Skin epidermis (tissue), 12 donors: Measurements from ENCODE around the gene GSTCD.

Experiments
- H3K27ac ChIP-seq, 21 experiments: fragments of 200-600 bp; sonication (generic) in 11 of 21; one replicate each; pipeline ENCODE4 v1.5.0; 2020; ENCODE audit warnings: mild to moderate bottlenecking in 3 of 21, inconsistent platforms in 2 of 21, moderate library complexity in 2 of 21
- H3K4me3 ChIP-seq, 7 experiments: fragments of 200-600 bp; sonication (generic) in 2 of 7; one replicate each; pipeline ENCODE4 v1.5.0; 2020; ENCODE audit warnings: inconsistent platforms in 2 of 7, mild to moderate bottlenecking in 2 of 7, moderate library complexity in 1 of 7

The GSTCD gene

DNA sequence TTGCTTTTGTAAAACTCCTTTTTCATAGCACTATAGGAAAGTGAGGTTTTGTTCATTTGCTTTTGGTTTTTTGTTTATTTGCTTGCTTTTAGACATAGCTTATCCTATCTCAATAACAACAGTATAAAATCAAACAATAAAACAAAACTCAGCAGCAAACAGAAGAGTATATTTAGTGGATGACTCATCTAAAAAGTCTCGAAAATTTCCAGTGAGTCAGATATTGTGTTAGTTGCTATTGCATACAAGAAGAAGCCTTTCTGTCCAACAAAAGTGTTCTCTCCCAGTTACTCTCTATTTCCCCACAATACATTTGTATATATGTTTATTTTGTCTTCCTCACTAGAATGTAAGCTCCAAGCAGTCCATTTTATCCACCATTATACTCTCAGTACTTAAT is 150.6 kb downstream of the GSTCD start:
- Histone ChIP-seq H3K27ac (no peak overlapping the region), H3K4me3 (no peak overlapping the region)

DNA sequence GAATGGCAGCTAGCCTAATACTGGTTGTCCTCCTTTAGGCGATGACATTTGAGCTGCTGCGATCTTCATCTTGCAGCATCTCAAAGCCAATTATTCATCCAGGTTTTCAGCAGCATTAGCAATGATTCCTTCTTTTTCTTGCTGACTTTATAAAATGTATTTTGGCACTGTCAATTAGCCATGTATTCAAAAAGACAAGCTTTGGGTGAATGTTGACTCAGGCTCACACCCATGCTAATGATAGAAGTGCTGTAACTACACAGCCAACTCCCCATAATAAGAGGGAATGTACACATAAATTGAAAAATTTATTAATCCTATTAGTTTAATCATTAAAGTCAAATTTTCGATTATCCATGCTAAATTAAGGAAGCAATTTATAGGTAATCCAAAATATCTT is 162.4 kb downstream of the GSTCD start:
- H3K4me3 ChIP-seq = no peak overlapping the region
- no peak overlapping the region for H3K27ac ChIP-seq

DNA sequence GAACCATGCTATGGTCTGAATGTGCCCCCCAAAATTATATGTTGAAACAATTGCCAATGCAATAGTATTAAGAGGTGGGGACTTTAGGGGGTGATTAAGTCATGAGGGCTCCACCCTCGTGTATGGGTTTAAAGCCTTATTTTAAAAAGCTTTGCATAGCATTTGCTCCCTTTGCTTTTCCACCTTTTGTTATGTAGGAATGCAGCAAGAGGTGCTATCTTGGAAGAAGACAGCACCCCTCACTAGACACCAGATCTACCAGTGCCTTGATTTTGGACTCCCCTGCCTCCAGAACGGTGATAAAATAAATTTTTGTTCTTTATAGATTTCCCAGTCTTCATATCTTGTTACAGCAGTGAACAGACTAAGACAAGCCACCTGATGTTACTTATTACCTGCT is 163.4 kb downstream of the GSTCD start:
- H3K27ac ChIP-seq = no peak overlapping the region
- H3K4me3 ChIP-seq = no peak overlapping the region

DNA sequence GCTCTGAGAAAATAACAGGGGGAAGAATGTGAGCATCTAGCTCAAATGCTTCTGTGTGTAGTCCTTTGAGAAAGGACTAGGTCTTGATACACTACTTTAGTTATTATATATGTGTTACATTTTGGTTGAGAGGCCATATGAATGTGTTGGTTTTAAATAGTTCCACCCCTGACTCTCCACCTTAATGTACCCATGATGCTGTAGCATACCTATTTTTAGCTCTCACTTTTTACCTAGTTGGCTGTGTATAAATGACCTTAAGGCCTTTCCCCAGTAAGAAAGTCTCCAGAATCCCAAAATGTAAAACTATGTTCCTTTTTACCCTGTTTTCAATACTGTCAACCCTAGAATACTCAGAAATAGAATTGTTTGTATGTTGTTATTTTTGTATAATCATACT is 166.6 kb downstream of the GSTCD start:
- no peak overlapping the region for H3K4me3 ChIP-seq

DNA sequence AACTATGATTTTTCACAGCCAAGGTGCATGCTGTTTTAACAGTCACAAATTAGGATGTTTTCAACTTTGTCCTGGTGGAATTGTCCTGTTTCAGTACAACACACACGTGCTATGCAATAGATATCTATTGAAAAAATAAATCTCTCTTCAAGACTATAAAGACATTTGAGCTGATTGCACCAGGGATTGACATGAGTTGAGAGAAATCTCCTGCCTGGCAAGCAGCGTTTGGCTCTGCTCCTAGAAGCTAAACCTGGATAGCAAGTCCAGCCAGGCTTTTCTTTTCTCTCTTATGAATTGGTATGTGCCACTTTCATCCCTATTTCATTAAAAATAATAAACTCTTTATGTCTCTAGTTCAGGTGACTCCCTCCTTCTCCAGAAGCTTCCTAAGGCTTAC is 170.1 kb downstream of the GSTCD start:
- Histone ChIP-seq H3K4me3 (no peak overlapping the region), H3K27ac (no peak overlapping the region)

More for the DNA sequence above, 166.6 kb downstream of the GSTCD start:
- no peak overlapping the region for H3K27ac ChIP-seq

DNA sequence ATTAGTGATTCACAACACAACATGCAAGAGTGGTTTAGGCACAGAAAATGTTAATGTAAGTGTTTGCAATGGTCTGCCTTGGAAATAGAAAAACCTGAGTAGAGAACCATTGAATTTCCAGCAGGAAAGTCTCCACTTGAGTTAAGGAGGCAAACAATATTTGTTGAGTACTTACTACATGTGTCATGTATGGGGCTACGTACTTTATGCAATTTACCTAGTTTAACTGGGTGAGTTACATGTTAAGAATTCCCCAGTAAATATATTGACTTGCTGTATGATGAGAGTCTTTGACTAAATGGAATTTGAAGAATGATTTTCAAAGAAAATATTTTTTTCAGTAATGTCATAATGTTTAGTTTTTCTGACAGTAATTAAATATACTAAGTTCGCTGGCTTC is 178.9 kb downstream of the GSTCD start:
- Histone ChIP-seq H3K4me3 (no peak overlapping the region), H3K27ac (no peak overlapping the region)

DNA sequence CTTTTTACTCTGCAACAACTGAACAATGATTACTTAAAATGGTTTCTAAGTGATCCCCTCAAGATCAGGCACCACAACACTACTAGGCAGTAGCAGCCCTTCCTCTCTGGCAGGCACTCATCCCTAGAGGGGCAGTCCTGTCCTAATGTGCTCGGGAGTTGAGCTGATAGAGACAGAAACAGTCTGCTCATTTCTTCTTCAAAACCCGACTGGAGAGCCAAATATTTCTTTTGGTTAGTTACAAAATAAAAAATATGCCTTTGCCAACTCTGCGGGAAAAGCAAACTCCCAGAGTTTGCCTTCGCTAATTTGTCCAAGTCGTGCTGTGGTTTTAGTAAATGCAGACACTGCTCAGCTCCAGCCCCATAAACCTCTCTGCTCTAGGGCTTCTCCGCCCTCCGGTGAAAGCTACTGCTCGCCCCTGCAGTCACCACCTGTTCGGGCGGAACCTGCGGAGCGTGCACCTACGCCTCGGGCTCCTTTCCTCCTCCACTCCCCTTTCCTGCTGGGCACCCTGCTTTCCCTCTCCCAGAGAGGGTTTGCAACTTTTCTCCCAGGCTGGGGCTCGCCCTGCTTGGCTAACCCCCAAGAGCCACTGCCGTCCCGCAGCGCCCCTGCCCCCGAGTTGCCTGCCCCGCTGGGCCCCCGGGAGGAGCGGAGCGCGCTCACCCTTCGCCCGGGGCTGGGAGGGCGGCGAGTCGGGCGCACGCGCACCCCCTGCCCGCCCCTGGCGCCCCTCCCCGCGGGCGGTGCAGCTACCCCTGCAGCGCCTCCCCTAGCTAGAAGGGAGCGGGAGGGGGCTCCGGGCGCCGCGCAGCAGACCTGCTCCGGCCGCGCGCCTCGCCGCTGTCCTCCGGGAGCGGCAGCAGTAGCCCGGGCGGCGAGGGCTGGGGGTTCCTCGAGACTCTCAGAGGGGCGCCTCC is 186.3 kb downstream of the GSTCD start, which contains the start of gene NPNT:
TSS of gene NPNT (plus strand) at position 812 of the 923 bp plus-strand sequence. CDS start 182 bp downstream, outside the sequence.
- H3K4me3 ChIP-seq = peak within 1 kb of the TSS; percentile 34 to 62 (median 43)
- H3K27ac ChIP-seq = peak within 1 kb of the TSS in 15 of 21 experiments; percentile 5 to 82 (median 65)

DNA sequence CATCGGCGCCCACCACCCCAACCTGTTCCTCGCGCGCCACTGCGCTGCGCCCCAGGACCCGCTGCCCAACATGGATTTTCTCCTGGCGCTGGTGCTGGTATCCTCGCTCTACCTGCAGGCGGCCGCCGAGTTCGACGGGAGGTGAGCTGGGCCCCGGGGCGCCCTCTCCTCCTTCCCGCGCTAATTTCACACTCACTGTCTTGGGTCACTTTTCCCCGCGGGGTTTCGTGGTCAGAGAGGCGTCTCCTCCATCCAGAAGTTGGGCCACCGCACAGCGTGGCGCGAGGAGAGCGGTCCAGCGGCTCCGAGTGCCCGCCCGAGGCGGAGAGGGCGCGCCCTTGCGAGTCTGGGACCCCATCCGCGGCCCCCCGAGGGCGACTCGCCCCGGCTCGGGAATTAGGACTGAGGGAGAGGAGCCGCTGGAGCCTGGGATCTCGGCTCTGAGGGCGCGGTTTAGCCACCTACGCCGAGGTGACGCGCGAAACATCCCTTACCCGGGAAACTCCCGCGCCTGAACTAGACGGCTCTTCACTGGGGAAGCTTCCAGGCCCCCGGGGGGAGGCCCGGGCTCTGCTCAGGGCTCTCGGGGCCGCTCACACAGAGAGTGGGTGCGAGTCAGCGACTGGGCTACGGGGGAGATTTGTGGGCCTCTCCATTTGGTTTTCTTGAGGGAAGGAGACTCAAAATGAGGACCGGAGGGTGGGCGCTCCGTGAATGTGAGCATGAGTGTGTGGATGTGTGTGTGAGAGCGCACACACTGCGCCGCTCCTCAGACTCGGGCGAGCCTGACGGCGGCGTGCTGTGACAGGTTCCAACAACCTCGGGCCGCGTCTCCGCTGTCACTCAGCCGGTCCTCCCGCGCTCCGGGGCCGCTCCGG is 187.2 kb downstream of the GSTCD start:
- Histone ChIP-seq H3K4me3 (peak overlapping the region; percentile 34 to 62 (median 43)), H3K27ac (peak overlapping the region in 15 of 21 experiments; percentile 5 to 82 (median 65))

DNA sequence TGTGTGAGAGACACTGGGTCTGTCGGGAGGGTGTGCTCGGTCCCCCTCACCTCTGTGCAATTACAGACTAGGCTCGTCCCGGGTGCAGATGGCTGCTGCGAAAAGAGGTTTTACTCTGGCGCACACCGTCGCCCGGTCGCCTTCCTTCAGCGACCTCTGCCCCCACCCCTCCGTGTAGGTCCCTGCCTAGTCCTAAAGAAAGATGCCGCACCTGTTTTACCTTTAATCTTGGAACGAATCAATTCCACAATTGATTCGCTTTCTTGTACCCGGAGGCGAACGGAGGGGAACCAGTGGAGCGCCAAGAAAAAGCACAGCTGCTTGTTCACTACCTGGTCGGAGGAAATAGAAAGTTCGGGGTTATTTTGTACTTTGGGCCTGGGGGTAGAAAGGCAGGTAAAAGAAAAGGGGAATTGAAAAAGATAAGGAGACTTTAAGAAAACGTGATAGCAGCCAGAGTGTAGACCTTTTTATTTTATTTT is 187.9 kb downstream of the GSTCD start:
- Histone ChIP-seq H3K4me3 (peak overlapping the region; percentile 34 to 62 (median 43)), H3K27ac (peak overlapping the region in 10 of 21 experiments; percentile 12 to 82 (median 68))
